HK-2 (cell line): Measurements from ENCODE around the gene GPX6.
A peak's percentile ranks its signal among the peaks of the same experiment; 100 is the strongest.
"Not testable (repeated sequence)": the region's sequence is repeated elsewhere in the genome, so short reads cannot be mapped to it uniquely, and the experiment has no call there.

Source experiments
- DNase-seq: peaks from one replicate; pipeline ENCODE4 v3.0.0-alpha.2; 2018; ENCODE audit not compliant: unreplicated experiment

GPX6 gene

GRCh38 chr6:28485482-28485881 is 30.1 kb downstream of the GPX6 start:
- DNase-seq, result no peak

GRCh38 chr6:28480253-28480932 is 35.2 kb downstream of the GPX6 start:
- no peak for DNase-seq

GRCh38 chr6:28478518-28478917 is 37.1 kb downstream of the GPX6 start:
- DNase-seq, result no peak

GRCh38 chr6:28474441-28475219 is 41.0 kb downstream of the GPX6 start:
- peak; percentile 54 for DNase-seq

DNA sequence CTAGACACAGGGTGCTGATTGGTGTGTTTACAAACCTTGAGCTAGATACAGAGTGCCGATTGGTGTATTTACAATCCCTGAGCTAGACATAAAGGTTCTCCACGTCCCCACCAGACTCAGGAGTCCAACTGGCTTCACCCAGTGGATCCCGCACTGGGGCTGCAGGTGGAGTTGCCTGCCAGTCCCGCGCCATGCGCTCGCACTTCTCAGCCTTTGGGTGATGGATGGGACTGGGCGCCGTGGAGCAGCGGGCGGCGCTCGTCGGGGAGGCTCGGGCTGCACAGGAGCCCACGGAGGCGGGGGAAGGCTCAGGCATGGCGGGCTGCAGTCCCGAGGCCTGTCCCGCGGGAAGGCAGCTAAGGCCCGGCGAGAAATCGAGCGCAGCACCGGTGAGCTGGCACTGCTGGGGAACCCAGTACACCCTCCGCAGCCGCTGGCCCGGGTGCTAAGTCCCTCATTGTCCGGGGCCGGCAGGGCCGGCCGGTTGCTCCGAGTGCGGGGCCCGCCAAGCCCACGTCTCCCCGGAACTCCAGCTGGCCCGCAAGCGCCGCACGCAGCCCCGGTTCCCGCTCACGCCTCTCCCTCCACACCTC is 46.3 kb downstream of the GPX6 start:
- DNase-seq, result not testable (repeated sequence)

DNA sequence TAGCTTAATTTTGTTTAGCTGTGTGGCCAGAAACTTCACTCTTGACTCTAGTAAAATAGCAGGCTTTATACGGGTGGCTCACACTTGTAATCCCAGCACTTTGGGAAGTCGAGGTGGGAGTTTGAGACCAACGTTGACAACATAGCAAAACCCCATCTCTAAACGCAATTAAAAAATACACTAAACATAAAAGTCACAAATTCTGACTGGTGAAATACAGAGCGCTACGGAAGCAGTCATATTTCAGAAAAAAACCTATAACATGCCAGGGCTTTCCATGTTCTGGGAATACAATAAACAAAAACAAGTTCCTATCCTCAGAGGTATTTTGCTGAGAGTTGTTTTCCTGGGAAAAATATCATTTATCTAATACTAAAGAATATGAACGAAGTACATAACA is 47.5 kb downstream of the GPX6 start:
- no peak for DNase-seq

GRCh38 chr6:28462401-28462800 is 53.2 kb downstream of the GPX6 start:
- DNase-seq, result no peak

DNA sequence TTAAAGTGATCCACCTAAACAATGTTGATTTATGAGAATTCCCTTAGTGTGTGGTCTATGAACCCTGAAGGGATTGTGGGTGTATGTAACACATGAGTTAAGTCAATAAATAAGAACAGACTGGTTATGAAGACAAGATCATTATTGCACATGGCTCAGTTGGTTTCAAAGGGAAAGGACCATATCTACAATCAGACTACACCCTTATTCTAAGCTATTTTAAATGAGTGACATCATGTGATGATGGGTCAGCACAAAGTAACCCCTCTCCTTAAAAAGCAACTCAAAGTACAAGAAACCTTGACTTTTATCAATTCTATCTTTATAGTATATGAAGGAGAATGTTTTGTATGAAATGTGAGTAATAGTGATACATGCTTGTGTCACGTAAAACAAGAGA is 57.0 kb downstream of the GPX6 start:
- DNase-seq, result no peak
